Activated naive CD4-positive, alpha-beta T cell treated with anti-CD3 and anti-CD28 coated beads for 36 hours (primary cell): ENCODE results near the gene TTK. TPM values are rescaled to one million over a fixed set of nuclear protein-coding genes. Genes with fewer than 3 reads are reported as not detected.
"Not testable (repeated sequence)": the region's sequence is repeated elsewhere in the genome, so short reads cannot be mapped to it uniquely, and the experiment has no call there.

ENCODE experiments used
- CTCF ChIA-PET: fragments of 350-600 bp; sonication (Branson Sonifier 250); formaldehyde crosslinking; loops from one replicate; lab custom pipeline; 2021; ENCODE audit warnings: antibody characterized with exemption; lab: Charles Lee
- DNase-seq: peaks from one replicate; pipeline ENCODE4 v3.0.0-alpha.2; 2020
- H3K27ac Mint-ChIP-seq: one replicate; pipeline ENCODE4 v1.8.0; 2021; ENCODE audit warnings: mild to moderate bottlenecking, mixed read lengths
- H3K27me3 Mint-ChIP-seq: one replicate; pipeline ENCODE4 v1.8.0; 2021; ENCODE audit warnings: low read depth, mixed read lengths
- H3K36me3 Mint-ChIP-seq: one replicate; pipeline ENCODE4 v1.8.0; 2021; ENCODE audit warnings: low read depth, mixed read lengths
- H3K4me1 Mint-ChIP-seq: one replicate; pipeline ENCODE4 v1.8.0; 2021; ENCODE audit warnings: low read depth, mixed read lengths
- H3K4me3 Mint-ChIP-seq: one replicate; pipeline ENCODE4 v1.8.0; 2021; ENCODE audit warnings: mild to moderate bottlenecking, moderate library complexity, mixed read lengths
- H3K9me3 Mint-ChIP-seq: one replicate; pipeline ENCODE4 v1.8.0; 2021; ENCODE audit warnings: mixed read lengths
- intact Hi-C: fragments of 100-400 bp; cut with micrococcal nuclease; formaldehyde crosslinking; loops from one replicate; pipeline ENCODE4 v1.15.1; 2023
- total RNA-seq, 2 experiments: library from RNA; stranded (reverse); gene quantifications; one replicate each; pipeline ENCODE4 v1.2.3, GENCODE V29; 2021

The TTK gene
- total RNA-seq, 2 experiments from 2014 or later: 45.9 to 51.1 TPM

- no peak overlapping the region for H3K4me3 Mint-ChIP-seq
- H3K36me3 Mint-ChIP-seq: peaks cover 13% of the 10 kb centered on the region
- DNase-seq: no peak
- no peak overlapping the region for H3K27ac Mint-ChIP-seq
- no peaks in the 10 kb centered on the region for H3K27me3 Mint-ChIP-seq
- H3K9me3 Mint-ChIP-seq: no peaks in the 10 kb centered on the region
- CTCF ChIA-PET: no interaction called here
- no peaks in the 10 kb centered on the region for H3K4me1 Mint-ChIP-seq
- intact Hi-C loops: no loop called here
Measured at GRCh38 chr6:80022803-80023202, 18.4 kb downstream of the TTK start.

GRCh38 chr6:80028589-80028988, 24.1 kb downstream of the TTK start:
- CTCF ChIA-PET: interaction anchor here (1.4 kb wide), 1 partner anchor 13 kb away, joined by 4 read pairs; no protein-coding TSS in a partner anchor
- Mint-ChIP-seq H3K27me3 (no peaks in the 10 kb centered on the region), H3K27ac (no peak overlapping the region), H3K4me3 (no peak overlapping the region), H3K36me3 (peaks cover 29% of the 10 kb centered on the region), H3K4me1 (no peaks in the 10 kb centered on the region), H3K9me3 (no peaks in the 10 kb centered on the region)
- no peak for DNase-seq
- intact Hi-C loops: no loop called here

DNA sequence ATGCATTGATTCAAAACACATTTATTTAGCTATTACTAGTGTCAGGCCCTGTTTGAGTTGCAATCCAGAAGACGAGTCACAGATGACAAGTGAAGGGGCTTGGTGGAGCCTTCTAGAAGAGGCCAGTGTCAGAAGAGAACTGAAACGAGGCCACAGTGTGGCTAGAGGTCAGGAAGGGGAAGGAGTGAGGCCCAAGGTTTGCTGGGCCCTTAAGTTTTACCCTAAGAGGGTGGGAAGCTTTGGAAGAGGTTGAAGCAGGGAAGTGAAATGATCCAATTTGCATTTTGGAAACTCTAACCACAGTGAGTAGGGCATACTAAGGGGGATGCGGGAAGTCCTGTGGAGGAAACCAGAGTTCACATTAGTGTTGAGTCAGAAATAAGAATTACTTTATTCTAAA, 25.0 kb downstream of the TTK start:
- Mint-ChIP-seq H3K4me1 (no peaks in the 10 kb centered on the region), H3K4me3 (no peak overlapping the region), H3K27me3 (no peaks in the 10 kb centered on the region), H3K36me3 (peaks cover 30% of the 10 kb centered on the region), H3K9me3 (no peaks in the 10 kb centered on the region), H3K27ac (no peak overlapping the region)
- intact Hi-C loops: no loop called here
- CTCF ChIA-PET: no interaction called here
- no peak for DNase-seq

- H3K9me3 Mint-ChIP-seq, H3K27me3 Mint-ChIP-seq, H3K4me1 Mint-ChIP-seq, H3K27ac Mint-ChIP-seq, intact Hi-C loops, DNase-seq, CTCF ChIA-PET, H3K4me3 Mint-ChIP-seq: not testable (repeated sequence)
- H3K36me3 Mint-ChIP-seq: peaks cover 16% of the 10 kb centered on the region
Measured at GRCh38 chr6:80048220-80048619, 43.8 kb downstream of the TTK start.

DNA sequence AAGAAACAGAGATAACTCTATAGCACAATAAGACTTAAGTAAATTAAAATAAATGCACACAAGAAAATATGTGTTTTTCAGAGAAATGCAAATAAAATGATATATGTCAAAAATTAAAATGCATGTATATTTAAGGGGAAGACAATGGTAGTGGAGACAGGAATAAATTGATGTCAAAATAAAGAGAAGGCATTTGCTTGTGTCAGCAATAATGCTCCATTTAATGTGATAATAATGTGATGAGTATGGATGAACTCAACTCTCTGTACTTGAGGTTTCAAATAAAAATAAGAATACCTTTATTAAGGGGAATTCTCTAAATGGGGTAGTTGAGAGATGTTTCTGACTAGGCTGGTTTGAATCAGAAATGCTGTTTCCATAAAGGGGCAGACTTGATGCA, 56.3 kb downstream of the TTK start:
- Mint-ChIP-seq H3K4me1 (no peaks in the 10 kb centered on the region), H3K36me3 (no peaks in the 10 kb centered on the region), H3K4me3 (no peak overlapping the region), H3K9me3 (no peaks in the 10 kb centered on the region), H3K27me3 (no peaks in the 10 kb centered on the region), H3K27ac (no peak overlapping the region)
- no peak for DNase-seq
- intact Hi-C loops: no loop called here
- CTCF ChIA-PET: no interaction called here

GRCh38 chr6:80068146-80068545, 63.7 kb downstream of the TTK start:
- H3K4me1 Mint-ChIP-seq, H3K27ac Mint-ChIP-seq, H3K4me3 Mint-ChIP-seq, H3K9me3 Mint-ChIP-seq, H3K36me3 Mint-ChIP-seq, DNase-seq, CTCF ChIA-PET, H3K27me3 Mint-ChIP-seq, intact Hi-C loops: not testable (repeated sequence)

GRCh38 chr6:80070431-80070830, 66.0 kb downstream of the TTK start:
- H3K9me3 Mint-ChIP-seq, H3K36me3 Mint-ChIP-seq, DNase-seq, CTCF ChIA-PET, H3K4me1 Mint-ChIP-seq, H3K27me3 Mint-ChIP-seq, H3K27ac Mint-ChIP-seq, H3K4me3 Mint-ChIP-seq, intact Hi-C loops: not testable (repeated sequence)

GRCh38 chr6:80077067-80077466, 72.6 kb downstream of the TTK start:
- Mint-ChIP-seq H3K27me3 (no peaks in the 10 kb centered on the region), H3K4me3 (no peak overlapping the region), H3K36me3 (no peaks in the 10 kb centered on the region), H3K27ac (no peak overlapping the region), H3K4me1 (no peaks in the 10 kb centered on the region), H3K9me3 (peaks cover 4% of the 10 kb centered on the region)
- DNase-seq: no peak
- intact Hi-C loops: no loop called here
- CTCF ChIA-PET: no interaction called here

GRCh38 chr6:80088637-80089036, 84.2 kb downstream of the TTK start:
- intact Hi-C loops: no loop called here
- no peak for DNase-seq
- no peak overlapping the region for H3K27ac Mint-ChIP-seq
- H3K4me3 Mint-ChIP-seq: no peak overlapping the region
- no peaks in the 10 kb centered on the region for H3K36me3 Mint-ChIP-seq
- no peaks in the 10 kb centered on the region for H3K27me3 Mint-ChIP-seq
- H3K9me3 Mint-ChIP-seq: no peaks in the 10 kb centered on the region
- no peaks in the 10 kb centered on the region for H3K4me1 Mint-ChIP-seq
- CTCF ChIA-PET: interaction anchor here (1.4 kb wide), 1 partner anchor 139 kb away, joined by 4 read pairs; no protein-coding TSS in a partner anchor

GRCh38 chr6:80091506-80091905, 87.1 kb downstream of the TTK start:
- CTCF ChIA-PET: interaction anchor here (0.6 to 4.5 kb wide), 3 partner anchors 86 to 142 kb away, joined by 3 to 36 read pairs (median 8); no protein-coding TSS in a partner anchor
- Mint-ChIP-seq H3K4me1 (no peaks in the 10 kb centered on the region), H3K27ac (no peak overlapping the region), H3K36me3 (no peaks in the 10 kb centered on the region), H3K9me3 (no peaks in the 10 kb centered on the region), H3K27me3 (no peaks in the 10 kb centered on the region), H3K4me3 (no peak overlapping the region)
- intact Hi-C loops: loop anchor here (5.0 kb wide), 1 partner anchor 1661 kb away; the partner anchor contains the start of gene TENT5A
- no peak for DNase-seq

Other genes starting within 250 kb of the TTK start
- under 1 TPM; 0.33 to 0.54 TPM for gene ELOVL4, start 57.1 kb upstream of the TTK start, total RNA-seq
- gene BCKDHB, start 102.0 kb downstream of the TTK start, total RNA-seq: 10 to 100 TPM; 15.5 to 18.5 TPM